OCI-LY1 (cell line): Measurements from ENCODE around the gene WWC2.

Experiments used
- H2AFZ ChIP-seq: fragments of 200-600 bp; sonication (generic), shearing (Covaris generic); 2 replicates; pipeline ENCODE4 v1.6.0; 2014; ENCODE audit warnings: antibody characterized with exemption, mild to moderate bottlenecking, low read length
- H3F3A ChIP-seq: fragments of 200-600 bp; sonication (generic), shearing (Covaris generic); 2 replicates; pipeline ENCODE4 v1.6.0; 2014; ENCODE audit warnings: mild to moderate bottlenecking, antibody characterized with exemption, low read length, moderate library complexity; ENCODE audit not compliant: insufficient read depth
- H3K27ac ChIP-seq: fragments of 200-600 bp; sonication (generic); 2 replicates; pipeline ENCODE4 v1.5.1; 2014; ENCODE audit warnings: low read length, mixed run types, mild to moderate bottlenecking, low read depth; ENCODE audit not compliant: poor library complexity, severe bottlenecking
- H3K27me3 ChIP-seq: fragments of 200-600 bp; sonication (generic); 2 replicates; pipeline ENCODE4 v1.6.0; 2014; ENCODE audit warnings: antibody characterized with exemption, mild to moderate bottlenecking, low read length, moderate library complexity; ENCODE audit not compliant: insufficient read depth
- H3K36me3 ChIP-seq: fragments of 200-600 bp; sonication (generic); 2 replicates; pipeline ENCODE4 v1.6.1; 2014; ENCODE audit warnings: mild to moderate bottlenecking, antibody characterized with exemption, low read length, moderate library complexity, mixed read lengths; ENCODE audit not compliant: insufficient read depth
- H3K4me1 ChIP-seq: fragments of 200-600 bp; sonication (generic); 2 replicates; pipeline ENCODE4 v1.5.1; 2014; ENCODE audit warnings: mild to moderate bottlenecking, low read length, moderate library complexity; ENCODE audit not compliant: insufficient read depth, severe bottlenecking
- H3K4me2 ChIP-seq: fragments of 200-600 bp; sonication (generic), shearing (Covaris generic); 2 replicates; pipeline ENCODE4 v1.6.1; 2014; ENCODE audit warnings: low read length
- H3K4me3 ChIP-seq: fragments of 200-600 bp; sonication (generic); 2 replicates; pipeline ENCODE4 v1.5.1; 2014; ENCODE audit warnings: low read length, low read depth, mild to moderate bottlenecking, mixed read lengths; ENCODE audit not compliant: poor library complexity, severe bottlenecking
- H3K79me2 ChIP-seq: fragments of 200-600 bp; shearing (Covaris generic); 2 replicates; pipeline ENCODE4 v1.6.1; 2016; ENCODE audit warnings: mixed run types, low read length, mixed read lengths; ENCODE audit not compliant: insufficient read depth
- H3K9ac ChIP-seq: fragments of 200-600 bp; sonication (generic), shearing (Covaris generic); 2 replicates; pipeline ENCODE4 v1.6.1; 2014; ENCODE audit warnings: mild to moderate bottlenecking, low read length, mixed read lengths
- H3K9me2 ChIP-seq: fragments of 200-600 bp; sonication (generic), shearing (Covaris generic); 2 replicates; pipeline ENCODE4 v1.6.1; 2014; ENCODE audit warnings: low read depth, mild to moderate bottlenecking, low read length, mixed read lengths
- H3K9me3 ChIP-seq: fragments of 200-600 bp; shearing (Covaris generic); 2 replicates; pipeline ENCODE4 v1.6.1; 2014; ENCODE audit warnings: low read length, mixed read lengths
- H4K20me1 ChIP-seq: fragments of 200-600 bp; sonication (generic), shearing (Covaris generic); 2 replicates; pipeline ENCODE4 v1.6.0; 2016; ENCODE audit warnings: mild to moderate bottlenecking, low read length; ENCODE audit not compliant: insufficient read depth
- CTCF ChIP-seq: fragments of 200-600 bp; sonication (generic), shearing (Covaris generic); IDR thresholded peaks from 2 replicates; pipeline ENCODE4 v1.5.1; 2017; ENCODE audit warnings: mild to moderate bottlenecking, antibody characterized with exemption, low read length, moderate library complexity, mixed read lengths
- EZH2 ChIP-seq: fragments of 200-600 bp; sonication (generic), shearing (Covaris generic); IDR thresholded peaks from 2 replicates; pipeline ENCODE4 v1.8.0; 2017; ENCODE audit warnings: borderline replicate concordance, mixed run types, mild to moderate bottlenecking, antibody characterized with exemption, low read length, moderate library complexity, mixed read lengths

WWC2 gene

GRCh38 chr4:183326853-183327252 lies 227.8 kb downstream of the WWC2 start:
- H3K36me3 ChIP-seq, result no peaks in the 10 kb centered on the region
- no peaks in the 10 kb centered on the region for H3K9me2 ChIP-seq
- no peak overlapping the region for H3K4me2 ChIP-seq

GRCh38 chr4:183327827-183328226 lies 228.8 kb downstream of the WWC2 start:
- no peak overlapping the region for H2AFZ ChIP-seq
- no peaks in the 10 kb centered on the region for H3K79me2 ChIP-seq
- H3K9ac ChIP-seq, result no peak overlapping the region
- no peaks in the 10 kb centered on the region for H3K9me2 ChIP-seq
- no peaks in the 10 kb centered on the region for H3K4me1 ChIP-seq
- no peak overlapping the region for H3K4me2 ChIP-seq
- H3K27ac ChIP-seq, result no peak overlapping the region
- H3K4me3 ChIP-seq, result no peak overlapping the region
- H3F3A ChIP-seq, result no peaks in the 10 kb centered on the region
- no peaks in the 10 kb centered on the region for H3K36me3 ChIP-seq
- no peaks in the 10 kb centered on the region for H4K20me1 ChIP-seq
- H3K27me3 ChIP-seq, result peaks cover 10% of the 10 kb centered on the region; the same call in 1 of the 2 replicates
- TF ChIP-seq CTCF (no peak), EZH2 (no peak)
- no peaks in the 10 kb centered on the region for H3K9me3 ChIP-seq

More at GRCh38 chr4:183326853-183327252, 227.8 kb downstream of the WWC2 start:
- H3K27me3 ChIP-seq, result peaks cover 7% of the 10 kb centered on the region; the same call in 1 of the 2 replicates
- H3K4me3 ChIP-seq, result no peak overlapping the region
- no peak overlapping the region for H3K9ac ChIP-seq
- no peaks in the 10 kb centered on the region for H4K20me1 ChIP-seq
- H3K9me3 ChIP-seq, result no peaks in the 10 kb centered on the region
- no peaks in the 10 kb centered on the region for H3K4me1 ChIP-seq
- no peak overlapping the region for H3K27ac ChIP-seq
- no peak overlapping the region for H2AFZ ChIP-seq
- TF ChIP-seq CTCF (no peak), EZH2 (no peak)
- H3F3A ChIP-seq, result no peaks in the 10 kb centered on the region
- H3K79me2 ChIP-seq, result no peaks in the 10 kb centered on the region

- Histone ChIP-seq H3F3A (no peaks in the 10 kb centered on the region), H3K4me3 (no peak overlapping the region), H3K27me3 (peaks cover 11% of the 10 kb centered on the region; the same call in 1 of the 2 replicates), H2AFZ (no peak overlapping the region), H3K9me2 (no peaks in the 10 kb centered on the region), H3K9ac (no peak overlapping the region), H3K9me3 (no peaks in the 10 kb centered on the region), H3K36me3 (no peaks in the 10 kb centered on the region), H3K4me1 (no peaks in the 10 kb centered on the region), H3K4me2 (no peak overlapping the region), H3K27ac (no peak overlapping the region), H4K20me1 (no peaks in the 10 kb centered on the region), H3K79me2 (no peaks in the 10 kb centered on the region)
- TF ChIP-seq CTCF (no peak), EZH2 (no peak)
These were observed 229.8 kb downstream of the WWC2 start for GRCh38 chr4:183328832-183329231.
